RWPE2 (cell line): ENCODE results near the gene ZSWIM9.
A peak's percentile ranks its signal among the peaks of the same experiment; 100 is the strongest.

ENCODE experiments used
- ATAC-seq: fragments of 200-7000 bp; cut with Tn5 transposase; 3 replicates; pipeline ENCODE4 v1.9.1; 2021; ENCODE audit warnings: low read depth
- DNase-seq: peaks from one replicate; pipeline ENCODE4 v3.0.0-alpha.2; 2020; ENCODE audit warnings: low spot score
- H3K27ac ChIP-seq: fragments of 450-650 bp; 2 replicates; pipeline ENCODE4 v1.5.1; 2017; ENCODE audit warnings: mild to moderate bottlenecking; ENCODE audit not compliant: poor library complexity, severe bottlenecking
- H3K27me3 ChIP-seq: fragments of 250-450 bp; sonication (Bioruptor Pico); 2 replicates; pipeline ENCODE4 v1.5.1; 2021; ENCODE audit warnings: mild to moderate bottlenecking, moderate library complexity; ENCODE audit not compliant: insufficient read depth, poor library complexity, severe bottlenecking
- H3K36me3 ChIP-seq: fragments of 250-450 bp; sonication (Bioruptor Pico); 2 replicates; pipeline ENCODE4 v1.5.1; 2020; ENCODE audit warnings: low read depth, mild to moderate bottlenecking, moderate library complexity
- H3K4me1 ChIP-seq: fragments of 250-450 bp; sonication (Bioruptor Pico); 2 replicates; pipeline ENCODE4 v1.5.1; 2021; ENCODE audit warnings: mild to moderate bottlenecking, moderate library complexity; ENCODE audit not compliant: insufficient read depth, poor library complexity, severe bottlenecking
- H3K4me3 ChIP-seq: fragments of 250-450 bp; sonication (Bioruptor Pico); 2 replicates; pipeline ENCODE4 v1.5.1; 2021; ENCODE audit warnings: mild to moderate bottlenecking, moderate library complexity; ENCODE audit not compliant: severe bottlenecking
- H3K9me3 ChIP-seq: fragments of 250-450 bp; sonication (Bioruptor Pico); 2 replicates; pipeline ENCODE4 v1.5.1; 2021; ENCODE audit warnings: mild to moderate bottlenecking, moderate library complexity; ENCODE audit not compliant: severe bottlenecking
- CTCF ChIP-seq: fragments of 450-650 bp; IDR thresholded peaks from one replicate; pipeline ENCODE4 v1.5.1; 2017; ENCODE audit warnings: mild to moderate bottlenecking, moderate library complexity; ENCODE audit not compliant: poor library complexity, severe bottlenecking

ZSWIM9 gene

GRCh38 chr19:48169939-48170803, at the start of gene ZSWIM9, which contains the start of gene LIG1:
Gene ZSWIM9, plus strand, starts transcription at chr19:48170680. Its CDS starts 1,123 bp downstream, at chr19:48171803.
Gene LIG1, minus strand, starts transcription at chr19:48170344. Its CDS starts 4,778 bp downstream, at chr19:48165566.
- peaks cover 4% of the 10 kb centered on the region for H3K4me1 ChIP-seq
- ATAC-seq (peak; percentile 90), DNase-seq (peak; percentile 93)
- H3K4me3 ChIP-seq = peak within 1 kb of the TSS; percentile 100
- no peaks in the 10 kb centered on the region for H3K9me3 ChIP-seq
- no peaks in the 10 kb centered on the region for H3K27me3 ChIP-seq
- H3K36me3 ChIP-seq = peaks cover 26% of the 10 kb centered on the region
- no peak for TF ChIP-seq CTCF
- H3K27ac ChIP-seq = peak within 1 kb of the TSS; percentile 67

DNA sequence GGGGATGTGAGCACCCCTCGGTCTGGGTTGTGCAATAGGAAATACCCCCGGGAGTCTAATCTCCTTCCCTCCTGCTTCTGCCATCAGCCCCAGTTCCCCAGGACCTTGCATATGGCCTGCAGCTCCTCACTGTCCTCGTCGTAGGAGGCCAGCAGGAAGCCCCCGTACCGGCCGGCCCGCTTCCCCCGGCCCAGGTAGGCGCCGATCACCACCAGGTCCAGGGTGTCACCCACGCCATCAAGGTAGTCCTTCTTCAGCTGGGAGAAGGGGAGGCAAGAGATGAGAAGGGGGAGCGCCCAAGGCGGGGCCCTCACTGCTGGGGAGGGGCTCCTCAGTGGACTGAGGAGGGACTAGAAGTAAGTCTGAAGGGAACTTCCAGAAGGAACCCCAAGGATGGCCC, 49.4 kb upstream of the ZSWIM9 start:
- H3K36me3 ChIP-seq = peaks cover 47% of the 10 kb centered on the region
- no peak overlapping the region for H3K4me3 ChIP-seq
- no peaks in the 10 kb centered on the region for H3K9me3 ChIP-seq
- no peaks in the 10 kb centered on the region for H3K27me3 ChIP-seq
- DNase-seq = no peak
- no peak overlapping the region for H3K27ac ChIP-seq
- no peak for TF ChIP-seq CTCF
- H3K4me1 ChIP-seq = peaks cover 22% of the 10 kb centered on the region
- no peak for ATAC-seq

DNA sequence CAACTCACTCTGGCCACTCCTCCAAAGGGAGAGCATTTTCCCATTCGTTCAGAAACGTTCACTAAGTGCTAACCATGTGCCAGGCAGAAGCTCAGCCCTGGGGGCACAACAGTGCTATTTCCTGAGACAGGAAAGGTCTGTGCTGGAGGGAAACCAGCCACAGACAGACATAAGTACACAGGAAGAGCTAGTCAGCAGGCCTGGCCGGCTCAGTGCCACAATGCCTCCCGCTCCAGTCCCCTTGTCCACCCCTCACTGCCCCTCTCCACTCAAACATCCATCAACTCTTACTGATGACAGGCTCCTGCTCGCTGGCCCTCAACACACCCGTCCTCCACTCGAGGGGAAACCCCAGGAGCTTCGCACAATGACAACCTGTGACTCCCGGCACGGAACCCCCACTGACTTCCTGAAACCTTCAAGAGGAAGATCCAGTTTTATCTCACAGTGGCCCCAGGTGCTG, 48.5 kb upstream of the ZSWIM9 start:
- TF ChIP-seq CTCF = no peak
- H3K4me1 ChIP-seq = peaks cover 22% of the 10 kb centered on the region
- no peak overlapping the region for H3K4me3 ChIP-seq
- peak; percentile 60 for ATAC-seq
- H3K27me3 ChIP-seq = no peaks in the 10 kb centered on the region
- no peaks in the 10 kb centered on the region for H3K9me3 ChIP-seq
- no peak for DNase-seq
- peaks cover 43% of the 10 kb centered on the region for H3K36me3 ChIP-seq
- H3K27ac ChIP-seq = peak overlapping the region; percentile 37

GRCh38 chr19:48122421-48122820, 48.1 kb upstream of the ZSWIM9 start:
- Histone ChIP-seq H3K27ac (peak overlapping the region; percentile 37), H3K4me3 (no peak overlapping the region), H3K9me3 (no peaks in the 10 kb centered on the region), H3K4me1 (peaks cover 22% of the 10 kb centered on the region), H3K27me3 (no peaks in the 10 kb centered on the region), H3K36me3 (peaks cover 42% of the 10 kb centered on the region)
- TF ChIP-seq CTCF = no peak
- DNase-seq = no peak
- no peak for ATAC-seq
